ENCODE measurements around the gene SALL4. TPM values are rescaled to one million over a fixed set of nuclear protein-coding genes. Genes with fewer than 3 reads are reported as not detected.

SALL4 gene
- total and polyA plus RNA-seq, 8 donors, result under 0.01 to 2.8 (median 0.69) TPM; not detected in 4

DNA sequence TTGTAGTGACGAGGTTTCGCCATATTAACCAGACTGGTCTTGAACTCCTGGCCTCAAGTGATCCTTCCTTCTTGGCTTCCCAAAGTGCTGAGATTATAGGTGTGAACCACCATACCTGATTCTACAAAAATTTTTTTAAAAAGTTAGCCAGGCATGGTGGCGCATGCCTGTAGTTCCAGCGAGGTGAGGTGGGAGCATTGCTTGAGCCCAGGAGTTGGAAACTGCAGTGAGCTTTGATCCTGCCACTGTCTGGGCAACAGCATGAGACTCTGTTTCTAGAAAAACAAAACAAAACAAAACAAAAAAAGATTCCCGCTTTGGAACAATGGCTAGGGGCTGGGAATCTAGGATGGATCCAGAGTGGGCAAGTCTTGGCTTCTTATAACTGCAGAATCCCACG lies 35.1 kb upstream of the SALL4 start:
- no peak for TF ChIP-seq EP300 (IDR thresholded peaks at IDR 0.05)
- TF ChIP-seq, protein P1, sequence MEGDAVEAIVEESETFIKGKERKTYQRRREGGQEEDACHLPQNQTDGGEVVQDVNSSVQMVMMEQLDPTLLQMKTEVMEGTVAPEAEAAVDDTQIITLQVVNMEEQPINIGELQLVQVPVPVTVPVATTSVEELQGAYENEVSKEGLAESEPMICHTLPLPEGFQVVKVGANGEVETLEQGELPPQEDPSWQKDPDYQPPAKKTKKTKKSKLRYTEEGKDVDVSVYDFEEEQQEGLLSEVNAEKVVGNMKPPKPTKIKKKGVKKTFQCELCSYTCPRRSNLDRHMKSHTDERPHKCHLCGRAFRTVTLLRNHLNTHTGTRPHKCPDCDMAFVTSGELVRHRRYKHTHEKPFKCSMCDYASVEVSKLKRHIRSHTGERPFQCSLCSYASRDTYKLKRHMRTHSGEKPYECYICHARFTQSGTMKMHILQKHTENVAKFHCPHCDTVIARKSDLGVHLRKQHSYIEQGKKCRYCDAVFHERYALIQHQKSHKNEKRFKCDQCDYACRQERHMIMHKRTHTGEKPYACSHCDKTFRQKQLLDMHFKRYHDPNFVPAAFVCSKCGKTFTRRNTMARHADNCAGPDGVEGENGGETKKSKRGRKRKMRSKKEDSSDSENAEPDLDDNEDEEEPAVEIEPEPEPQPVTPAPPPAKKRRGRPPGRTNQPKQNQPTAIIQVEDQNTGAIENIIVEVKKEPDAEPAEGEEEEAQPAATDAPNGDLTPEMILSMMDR (IDR thresholded peaks at IDR 0.05), result no peak
- no peak for TF ChIP-seq POLR2A (IDR thresholded peaks at IDR 0.05)
- TF ChIP-seq POLR2AphosphoS5 (IDR thresholded peaks at IDR 0.05), result no peak
- WGBS, 5 donors, result 71 to 82% (median 75%) methylated on average over 6 of the region's 6 CpGs
- Histone ChIP-seq H3K27ac (no peak overlapping the region), H3K27me3 (no peaks in the 10 kb centered on the region), H3K4me1 (no peaks in the 10 kb centered on the region), H3K36me3 (no peaks in the 10 kb centered on the region), H3K4me3 (no peak overlapping the region), H3K9me3 (no peaks in the 10 kb centered on the region)
- DNase-seq, result no peak
- intact Hi-C loops (cut with DNase I; ENCODE audit: low total_unique reads), result no loop called here

DNA sequence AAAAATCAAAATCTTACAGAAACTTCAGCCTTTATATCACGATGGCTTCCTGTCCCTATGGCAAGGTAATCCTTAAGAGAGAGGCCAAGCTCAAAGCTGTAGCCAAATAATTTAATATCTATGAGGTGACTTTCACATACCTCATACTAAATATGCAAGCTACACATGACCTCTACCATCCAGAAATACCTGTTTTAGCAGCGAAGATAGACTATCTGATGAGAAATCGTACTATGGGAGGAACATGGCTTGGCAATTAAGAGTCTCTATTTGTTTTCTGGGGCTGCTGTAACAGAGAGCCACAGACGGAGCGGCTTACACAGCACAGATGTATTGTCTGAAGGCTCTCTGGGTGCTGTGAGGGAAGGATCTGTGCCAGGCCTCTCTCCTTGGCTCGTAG lies 31.0 kb upstream of the SALL4 start:
- TF ChIP-seq, protein P1 (IDR thresholded peaks at IDR 0.05), result no peak
- no peak for TF ChIP-seq POLR2A (IDR thresholded peaks at IDR 0.05)
- no peak for TF ChIP-seq EP300 (IDR thresholded peaks at IDR 0.05)
- TF ChIP-seq POLR2AphosphoS5 (IDR thresholded peaks at IDR 0.05), result no peak
- DNase-seq, result peak in 1 of 2 donors; percentile 29
- H3K4me3 ChIP-seq, result no peak overlapping the region

DNA sequence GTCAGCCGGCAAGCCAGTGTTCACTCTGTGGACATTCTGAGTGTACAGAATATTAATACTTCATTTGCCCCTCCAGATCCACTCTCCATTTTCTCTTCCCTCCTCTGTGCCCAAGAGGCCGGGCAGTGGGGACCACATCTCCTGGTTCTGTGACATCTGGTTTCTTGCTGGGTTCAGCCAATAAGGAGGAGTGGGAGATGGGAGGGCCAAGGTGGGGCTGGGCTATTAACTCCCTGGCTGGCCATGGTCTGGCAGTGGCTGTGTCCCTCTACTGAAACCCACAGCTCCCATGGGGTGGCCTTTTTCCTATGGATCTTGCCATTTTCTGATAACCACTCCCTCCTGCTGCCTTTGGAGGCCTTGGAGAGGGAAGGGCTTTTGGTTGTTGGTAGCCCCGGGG lies 30.0 kb upstream of the SALL4 start:
- Histone ChIP-seq H3K27me3 (no peaks in the 10 kb centered on the region), H3K9me3 (no peaks in the 10 kb centered on the region), H3K36me3 (no peaks in the 10 kb centered on the region), H3K4me1 (no peaks in the 10 kb centered on the region), H3K4me3 (no peak overlapping the region), H3K27ac (no peak overlapping the region)
- 78 to 93% (median 89%) methylated on average over 3 of the region's 3 CpGs for WGBS, 5 donors
- TF ChIP-seq POLR2A (IDR thresholded peaks at IDR 0.05) (no peak), EP300 (IDR thresholded peaks at IDR 0.05) (no peak), POLR2AphosphoS5 (IDR thresholded peaks at IDR 0.05) (no peak)
- TF ChIP-seq, protein P1 (IDR thresholded peaks at IDR 0.05), result no peak
- intact Hi-C loops (cut with DNase I; ENCODE audit: low total_unique reads), result no loop called here
- no peak for DNase-seq

More for the DNA sequence above, 31.0 kb upstream of the SALL4 start:
- intact Hi-C loops (cut with DNase I; ENCODE audit: low total_unique reads), result no loop called here
- Histone ChIP-seq H3K9me3 (no peaks in the 10 kb centered on the region), H3K4me1 (no peaks in the 10 kb centered on the region), H3K36me3 (no peaks in the 10 kb centered on the region), H3K27ac (no peak overlapping the region), H3K27me3 (no peaks in the 10 kb centered on the region)
- 38 to 76% (median 51%) methylated on average over 6 of the region's 6 CpGs for WGBS, 5 donors

DNA sequence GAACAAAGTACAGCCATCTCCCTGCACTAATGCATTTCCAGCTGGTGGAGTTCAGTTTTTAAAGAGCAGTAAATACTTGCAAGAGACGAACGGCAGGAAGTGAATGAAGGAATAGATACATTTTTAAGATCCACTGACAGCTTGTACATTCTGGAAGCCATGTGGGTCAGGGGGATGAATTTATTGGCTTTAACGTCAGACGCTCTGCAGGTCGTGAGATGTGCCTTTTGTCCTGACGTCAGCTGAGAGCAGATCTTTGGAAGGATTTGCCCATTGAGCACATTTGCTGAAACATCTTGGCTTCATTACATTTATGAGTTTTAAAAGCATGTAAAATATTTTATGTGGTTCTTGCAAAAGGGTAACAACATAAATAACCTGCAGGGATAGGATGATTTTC lies 29.5 kb upstream of the SALL4 start:
- intact Hi-C loops (cut with DNase I; ENCODE audit: low total_unique reads), result no loop called here
- H3K27me3 ChIP-seq, result no peaks in the 10 kb centered on the region
- H3K4me1 ChIP-seq, result no peaks in the 10 kb centered on the region
- H3K27ac ChIP-seq, result no peak overlapping the region
- no peak overlapping the region for H3K4me3 ChIP-seq
- peak in 1 of 2 donors; percentile 33 for DNase-seq
- no peaks in the 10 kb centered on the region for H3K9me3 ChIP-seq
- TF ChIP-seq EP300 (IDR thresholded peaks at IDR 0.05) (no peak), POLR2AphosphoS5 (IDR thresholded peaks at IDR 0.05) (no peak), POLR2A (IDR thresholded peaks at IDR 0.05) (no peak)
- TF ChIP-seq, protein P1 (IDR thresholded peaks at IDR 0.05), result no peak
- 71 to 79% (median 72%) methylated on average over 6 of the region's 6 CpGs for WGBS, 5 donors
- no peaks in the 10 kb centered on the region for H3K36me3 ChIP-seq

Measured in stomach (tissue), 9 donors.